SW 1271 (cell line): ENCODE results near the gene TUBB4B.

Source experiments
- DNase-seq, 2 experiments: peaks; one replicate each; lab custom pipeline; 2025; lab: John Stamatoyannopoulos, UW

The TUBB4B gene

GRCh38 chr9:137270929-137271695 lies 30.0 kb downstream of the TUBB4B start:
- DNase-seq: no peak

GRCh38 chr9:137271696-137272076 lies 30.6 kb downstream of the TUBB4B start:
- DNase-seq: no peak

- no peak for DNase-seq
Observed at GRCh38 chr9:137272241-137273094, 31.4 kb downstream of the TUBB4B start.

- no peak for DNase-seq
Observed at GRCh38 chr9:137273095-137273490, 32.0 kb downstream of the TUBB4B start.

- DNase-seq: no peak
Observed at GRCh38 chr9:137273611-137274320, 32.7 kb downstream of the TUBB4B start.

- no peak for DNase-seq
Observed at GRCh38 chr9:137275203-137275587, 34.1 kb downstream of the TUBB4B start.

GRCh38 chr9:137275588-137276472 lies 34.7 kb downstream of the TUBB4B start:
- DNase-seq: no peak

- DNase-seq: peak in 1 of 2 experiments; percentile 48
Observed at GRCh38 chr9:137276473-137277328, 35.6 kb downstream of the TUBB4B start.

GRCh38 chr9:137277329-137278041 lies 36.4 kb downstream of the TUBB4B start, which contains the start of gene TOR4A:
Gene TOR4A (plus strand): TSS chr9:137277726. CDS start chr9:137278690, 964 bp downstream.
- DNase-seq: peak; percentile 92 to 93

GRCh38 chr9:137278061-137278701 lies 37.1 kb downstream of the TUBB4B start:
- no peak for DNase-seq

GRCh38 chr9:137278721-137279711 lies 37.9 kb downstream of the TUBB4B start:
- DNase-seq: no peak

GRCh38 chr9:137279741-137280473 lies 38.8 kb downstream of the TUBB4B start:
- DNase-seq: no peak

- no peak for DNase-seq
Observed at GRCh38 chr9:137280474-137281344, 39.6 kb downstream of the TUBB4B start.

- no peak for DNase-seq
Observed at GRCh38 chr9:137281345-137282116, 40.4 kb downstream of the TUBB4B start.

- DNase-seq: peak; percentile 67 to 71
Observed at GRCh38 chr9:137286975-137287383, 45.9 kb downstream of the TUBB4B start.

- no peak for DNase-seq
Observed at GRCh38 chr9:137293094-137293481, 52.0 kb downstream of the TUBB4B start.
